HG03558 (cell line): ENCODE measurements around the gene NUTF2.
"Not testable (repeated sequence)": the region's sequence is repeated elsewhere in the genome, so short reads cannot be mapped to it uniquely, and the experiment has no call there.

Experiments
- ATAC-seq: cut with Tn5 transposase; IDR thresholded peaks from one replicate; pipeline ENCODE4 v1.9.1; 2021; ENCODE audit warnings: moderate number of reproducible peaks; ENCODE audit not compliant: unreplicated experiment; ENCODE audit errors: extremely low read depth

The NUTF2 gene

GRCh38 chr16:67861877-67862276 is 15.1 kb downstream of the NUTF2 start:
- no peak for ATAC-seq

DNA sequence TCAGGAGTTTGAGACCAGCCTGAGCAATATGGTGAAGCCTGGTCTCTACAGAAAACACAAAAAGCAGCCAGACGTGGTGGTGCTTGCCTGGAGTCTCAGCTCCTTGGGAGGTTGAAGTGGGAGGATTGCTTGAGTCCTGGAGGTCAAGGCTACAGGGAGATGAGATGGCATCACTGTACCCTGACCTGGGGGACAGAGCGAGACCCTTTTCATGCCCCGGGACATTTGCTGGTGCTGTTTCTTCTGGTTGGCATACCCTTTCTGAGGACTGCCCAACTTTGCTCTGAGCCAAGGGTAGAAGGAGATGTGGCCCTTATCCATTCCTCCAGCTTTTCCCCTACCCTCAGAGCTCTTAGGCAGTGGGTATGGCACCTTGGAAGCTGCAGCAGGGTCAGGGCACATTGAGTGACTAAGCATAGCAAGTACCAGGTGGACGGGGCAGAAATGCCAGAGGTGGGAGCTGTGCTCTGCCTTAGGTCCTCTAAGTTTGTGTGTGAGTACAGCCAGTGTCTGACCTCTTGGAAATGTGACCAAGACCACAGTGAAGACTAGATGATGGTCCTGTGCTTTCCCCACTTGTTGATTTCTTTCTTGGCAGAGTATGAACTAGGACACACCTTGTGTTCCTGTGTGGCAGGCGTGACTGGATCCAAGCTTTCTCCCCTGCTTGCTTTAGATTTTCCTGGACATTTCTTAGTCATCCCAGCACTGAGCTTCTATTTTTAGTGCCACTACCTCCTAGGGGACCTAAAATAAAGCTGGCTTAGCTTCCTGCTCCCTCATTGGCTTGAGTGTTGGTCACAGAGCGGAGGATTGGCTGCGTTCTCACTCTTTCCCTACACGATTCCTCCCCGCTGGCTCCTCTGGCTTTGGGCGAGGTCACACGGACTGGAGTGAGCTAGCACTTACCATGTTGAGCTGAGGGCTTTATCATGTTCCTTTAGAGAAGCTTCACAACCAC is 16.2 kb downstream of the NUTF2 start:
- no peak for ATAC-seq

- not testable (repeated sequence) for ATAC-seq
Observed at GRCh38 chr16:67864044-67864443, 17.3 kb downstream of the NUTF2 start.

- no peak for ATAC-seq
Observed at GRCh38 chr16:67864594-67864993, 17.9 kb downstream of the NUTF2 start.

GRCh38 chr16:67865318-67865717 is 18.6 kb downstream of the NUTF2 start:
- ATAC-seq, result no peak

GRCh38 chr16:67868290-67868689 is 21.6 kb downstream of the NUTF2 start:
- no peak for ATAC-seq

DNA sequence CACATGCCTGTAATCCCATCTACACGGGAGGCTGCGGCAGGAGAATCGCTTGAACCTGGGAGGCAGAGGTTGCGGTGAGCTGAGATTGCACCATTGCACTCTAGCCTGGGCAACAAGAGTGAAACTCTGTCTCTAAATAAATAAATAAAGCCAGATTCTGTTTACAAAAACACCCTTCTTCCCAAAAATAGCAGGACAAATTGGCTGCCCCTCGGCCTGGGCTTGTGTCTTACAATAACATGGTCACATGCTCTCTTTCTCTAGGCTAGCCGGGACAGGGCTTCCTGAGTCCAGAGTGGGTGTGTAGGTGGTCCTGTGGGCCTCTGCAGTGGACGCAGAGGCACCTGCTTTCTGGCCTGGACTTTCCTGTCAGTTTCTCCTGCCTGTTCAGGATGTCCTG is 22.9 kb downstream of the NUTF2 start:
- ATAC-seq, result no peak

- ATAC-seq, result no peak
Observed at GRCh38 chr16:67871256-67871655, 24.5 kb downstream of the NUTF2 start.

DNA sequence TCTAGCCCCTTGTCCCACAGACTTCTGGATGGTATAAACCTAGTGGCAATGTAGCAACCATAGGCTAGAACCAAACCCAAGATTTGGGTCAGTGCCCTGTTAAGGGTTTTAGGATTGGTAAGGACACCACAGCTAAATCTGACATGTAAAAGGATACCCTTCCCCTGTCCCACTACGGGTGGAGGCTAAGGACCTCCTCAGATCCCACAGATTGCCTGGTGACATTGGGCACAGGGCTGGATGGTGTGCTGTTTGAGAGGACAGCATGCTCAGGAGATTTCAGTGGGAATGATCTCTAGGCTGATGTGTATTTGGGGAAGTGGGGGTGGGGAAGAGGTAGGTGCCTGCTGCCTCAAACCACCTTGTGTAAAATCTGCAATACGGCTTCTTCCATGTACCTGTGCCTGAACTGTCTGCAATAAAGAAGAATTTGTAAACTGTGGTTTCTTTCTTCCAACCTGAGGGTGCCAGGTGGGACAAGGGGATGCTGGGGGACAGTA is 25.4 kb downstream of the NUTF2 start:
- ATAC-seq, result no peak

- no peak for ATAC-seq
Observed at GRCh38 chr16:67872631-67873434, 26.1 kb downstream of the NUTF2 start, which contains the start of gene EDC4. TSS of gene EDC4 (plus strand) at chr16:67873052. CDS start at chr16:67873262, 210 bp downstream.

GRCh38 chr16:67873435-67874370 is 27.0 kb downstream of the NUTF2 start:
- ATAC-seq, result no peak

DNA sequence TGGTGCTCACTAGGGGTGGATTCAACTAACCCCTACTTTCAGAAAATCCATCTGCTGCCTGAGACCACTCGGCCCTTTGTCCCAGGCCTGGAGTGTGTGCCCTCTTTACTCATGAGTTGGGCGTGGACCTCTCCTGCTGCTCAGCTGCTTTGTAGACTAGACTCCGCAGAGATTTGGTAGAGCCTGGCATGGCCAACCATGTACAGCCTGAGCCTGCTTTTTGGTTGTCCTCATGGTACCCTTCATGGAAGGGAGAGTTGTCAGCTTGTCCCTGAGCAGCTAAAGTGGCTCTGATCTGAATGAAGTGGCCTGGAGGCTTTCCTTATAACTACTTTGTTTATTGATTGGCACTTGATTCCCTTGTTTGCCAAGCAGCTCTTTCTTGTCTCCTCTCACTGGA is 27.6 kb downstream of the NUTF2 start:
- ATAC-seq, result no peak

- no peak for ATAC-seq
Observed at GRCh38 chr16:67877064-67877463, 30.3 kb downstream of the NUTF2 start.

DNA sequence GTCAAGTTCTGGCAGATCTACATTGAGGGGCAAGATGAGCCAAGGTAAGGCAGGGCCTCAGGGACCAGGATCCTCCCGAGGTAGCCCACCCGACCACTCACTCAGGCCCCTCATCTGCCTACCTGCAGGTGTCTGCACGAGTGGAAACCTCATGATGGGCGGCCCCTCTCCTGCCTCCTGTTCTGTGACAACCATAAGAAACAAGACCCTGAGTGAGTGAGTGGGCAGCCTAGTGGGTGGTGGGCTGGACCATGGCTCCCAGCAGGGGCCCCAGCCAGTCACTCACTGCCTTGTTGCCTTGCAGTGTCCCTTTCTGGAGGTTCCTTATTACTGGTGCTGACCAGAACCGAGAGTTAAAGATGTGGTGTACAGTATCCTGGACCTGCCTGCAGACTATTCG is 31.5 kb downstream of the NUTF2 start:
- no peak for ATAC-seq

DNA sequence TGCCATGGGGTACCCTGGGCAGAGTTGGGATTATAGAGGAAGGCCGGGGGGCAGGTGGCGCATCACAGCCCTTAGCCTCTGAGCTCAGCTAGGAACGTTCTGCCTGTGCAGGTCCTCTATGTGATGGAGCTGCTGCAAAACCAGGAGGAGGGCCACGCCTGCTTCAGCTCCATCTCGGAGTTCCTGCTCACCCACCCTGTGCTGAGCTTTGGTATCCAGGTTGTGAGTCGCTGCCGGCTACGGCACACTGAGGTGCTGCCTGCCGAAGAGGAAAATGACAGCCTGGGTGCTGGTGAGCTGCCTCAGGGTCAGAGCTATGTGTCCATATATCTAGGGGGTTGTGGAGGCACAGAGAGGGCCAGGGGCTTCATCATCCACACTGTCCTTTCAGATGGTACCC is 32.1 kb downstream of the NUTF2 start:
- ATAC-seq, result no peak

DNA sequence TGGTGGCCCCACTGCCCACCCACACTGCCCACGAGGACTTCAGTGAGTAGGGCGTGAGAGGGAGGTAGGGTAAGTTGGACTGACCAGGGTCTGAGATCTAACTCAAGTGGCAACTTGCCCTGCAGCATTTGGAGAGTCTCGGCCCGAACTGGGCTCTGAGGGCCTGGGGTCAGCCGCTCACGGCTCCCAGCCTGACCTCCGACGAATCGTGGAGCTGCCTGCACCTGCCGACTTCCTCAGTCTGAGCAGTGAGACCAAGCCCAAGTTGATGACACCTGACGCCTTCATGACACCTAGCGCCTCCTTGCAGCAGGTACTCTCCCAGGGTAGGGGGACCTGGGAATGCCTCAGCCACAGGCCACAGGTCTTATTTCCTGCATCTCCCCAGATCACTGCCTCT is 32.7 kb downstream of the NUTF2 start:
- no peak for ATAC-seq

DNA sequence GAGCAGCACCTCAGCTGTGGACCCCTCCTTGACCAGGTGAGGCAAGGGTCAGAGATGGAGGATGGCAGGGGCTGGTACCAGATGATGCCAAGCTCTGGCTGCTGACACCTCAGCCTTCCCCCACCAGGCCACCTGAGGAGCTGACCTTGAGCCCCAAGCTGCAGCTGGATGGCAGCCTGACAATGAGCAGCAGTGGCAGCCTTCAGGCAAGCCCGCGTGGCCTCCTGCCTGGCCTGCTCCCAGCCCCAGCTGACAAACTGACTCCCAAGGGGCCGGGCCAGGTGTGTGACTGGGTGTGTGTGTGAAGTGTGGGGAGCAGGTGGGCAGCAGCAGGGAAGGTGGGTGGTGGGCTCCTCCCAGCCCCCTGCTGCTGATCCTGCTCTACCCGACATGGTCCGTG is 33.2 kb downstream of the NUTF2 start:
- no peak for ATAC-seq

DNA sequence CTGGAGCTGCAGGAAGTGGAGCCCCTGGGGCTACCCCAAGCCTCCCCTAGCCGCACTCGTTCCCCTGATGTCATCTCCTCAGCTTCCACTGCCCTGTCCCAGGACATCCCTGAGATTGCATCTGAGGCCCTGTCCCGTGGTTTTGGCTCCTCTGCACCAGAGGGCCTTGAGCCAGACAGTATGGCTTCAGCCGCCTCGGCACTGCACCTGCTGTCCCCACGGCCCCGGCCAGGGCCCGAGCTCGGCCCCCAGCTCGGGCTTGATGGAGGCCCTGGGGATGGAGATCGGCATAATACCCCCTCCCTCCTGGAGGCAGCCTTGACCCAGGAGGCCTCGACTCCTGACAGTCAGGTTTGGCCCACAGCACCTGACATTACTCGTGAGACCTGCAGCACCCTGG is 33.9 kb downstream of the NUTF2 start:
- ATAC-seq, result no peak

DNA sequence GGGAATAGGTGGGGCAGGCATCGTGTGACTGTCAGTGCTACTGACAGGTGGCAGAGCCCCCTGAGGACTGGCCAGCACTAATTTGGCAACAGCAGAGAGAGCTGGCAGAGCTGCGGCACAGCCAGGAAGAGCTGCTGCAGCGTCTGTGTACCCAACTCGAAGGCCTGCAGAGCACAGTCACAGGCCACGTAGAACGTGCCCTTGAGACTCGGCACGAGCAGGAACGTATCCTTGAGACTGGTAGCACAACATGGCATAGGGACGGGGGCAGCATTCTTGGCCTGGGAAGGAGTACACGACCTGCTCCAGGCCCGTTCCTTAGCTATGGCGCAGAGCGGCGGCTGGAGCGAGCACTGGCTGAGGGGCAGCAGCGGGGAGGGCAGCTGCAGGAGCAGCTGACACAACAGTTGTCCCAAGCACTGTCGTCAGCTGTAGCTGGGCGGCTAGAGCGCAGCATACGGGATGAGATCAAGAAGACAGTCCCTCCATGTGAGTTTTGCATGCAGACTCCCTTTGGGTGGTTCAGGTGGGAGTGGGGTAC is 35.0 kb downstream of the NUTF2 start:
- no peak for ATAC-seq
